Thymus (tissue), 11 donors: ENCODE measurements around the gene KLK15. TPM values are rescaled to one million over a fixed set of nuclear protein-coding genes. Genes with fewer than 3 reads are reported as not detected.

Source experiments
- DNase-seq, 9 donors: peaks; one replicate each; pipeline ENCODE4 v3.0.0-alpha.2; 2013; ENCODE audit warnings: low spot score in 9 of 9, low read depth in 6 of 9, missing footprints in 1 of 9
- H3K27ac ChIP-seq, 2 donors: one replicate each; pipeline ENCODE4 v1.5.1; 2013; ENCODE audit warnings: control low read depth in 1 of 2, low read depth in 1 of 2, low read length in 1 of 2, mild to moderate bottlenecking in 1 of 2, moderate library complexity in 1 of 2
- H3K27me3 ChIP-seq, 2 donors: one replicate each; pipeline ENCODE4 v1.5.1; 2013; ENCODE audit warnings: low read length in 1 of 2; ENCODE audit not compliant: control insufficient read depth in 2 of 2, insufficient read depth in 1 of 2
- H3K36me3 ChIP-seq, 2 donors: one replicate each; pipeline ENCODE4 v1.5.1; 2013; ENCODE audit warnings: low read length in 1 of 2, mild to moderate bottlenecking in 1 of 2, moderate library complexity in 1 of 2; ENCODE audit not compliant: control insufficient read depth in 2 of 2, insufficient read depth in 2 of 2
- H3K4me1 ChIP-seq, 2 donors: one replicate each; pipeline ENCODE4 v1.5.1; 2013; ENCODE audit warnings: low read length in 2 of 2; ENCODE audit not compliant: control insufficient read depth in 2 of 2, insufficient read depth in 2 of 2
- H3K4me3 ChIP-seq, 2 donors: one replicate each; pipeline ENCODE4 v1.5.1; 2013; ENCODE audit warnings: low read length in 2 of 2, control low read depth in 1 of 2, mild to moderate bottlenecking in 1 of 2
- H3K9me3 ChIP-seq, 2 donors: one replicate each; pipeline ENCODE4 v1.5.1; 2013; ENCODE audit warnings: low read length in 1 of 2, mild to moderate bottlenecking in 1 of 2; ENCODE audit not compliant: control insufficient read depth in 2 of 2, insufficient read depth in 1 of 2
- WGBS: extraction: QIAGEN DNeasy Blood & Tissue Kit; methylation state at CpG from one replicate; pipeline ENCODE4 v1.1.7; 2013; 5-methylcytosine and 5-hydroxymethylcytosine counted together
- polyA plus RNA-seq: library from polyadenylated mRNA; stranded (reverse); fragments of 200-250 nt; gene quantifications from one replicate; pipeline ENCODE4 v1.2.3, GENCODE V29; 2013
- total RNA-seq: library from RNA; stranded (reverse); fragments of 120-200 nt; gene quantifications from one replicate; pipeline ENCODE4 v1.2.4, GENCODE V29; 2013
- donor health status: healthy.

The KLK15 gene
- total and polyA plus RNA-seq, 2 donors = 0.11 TPM; not detected in 1

DNA sequence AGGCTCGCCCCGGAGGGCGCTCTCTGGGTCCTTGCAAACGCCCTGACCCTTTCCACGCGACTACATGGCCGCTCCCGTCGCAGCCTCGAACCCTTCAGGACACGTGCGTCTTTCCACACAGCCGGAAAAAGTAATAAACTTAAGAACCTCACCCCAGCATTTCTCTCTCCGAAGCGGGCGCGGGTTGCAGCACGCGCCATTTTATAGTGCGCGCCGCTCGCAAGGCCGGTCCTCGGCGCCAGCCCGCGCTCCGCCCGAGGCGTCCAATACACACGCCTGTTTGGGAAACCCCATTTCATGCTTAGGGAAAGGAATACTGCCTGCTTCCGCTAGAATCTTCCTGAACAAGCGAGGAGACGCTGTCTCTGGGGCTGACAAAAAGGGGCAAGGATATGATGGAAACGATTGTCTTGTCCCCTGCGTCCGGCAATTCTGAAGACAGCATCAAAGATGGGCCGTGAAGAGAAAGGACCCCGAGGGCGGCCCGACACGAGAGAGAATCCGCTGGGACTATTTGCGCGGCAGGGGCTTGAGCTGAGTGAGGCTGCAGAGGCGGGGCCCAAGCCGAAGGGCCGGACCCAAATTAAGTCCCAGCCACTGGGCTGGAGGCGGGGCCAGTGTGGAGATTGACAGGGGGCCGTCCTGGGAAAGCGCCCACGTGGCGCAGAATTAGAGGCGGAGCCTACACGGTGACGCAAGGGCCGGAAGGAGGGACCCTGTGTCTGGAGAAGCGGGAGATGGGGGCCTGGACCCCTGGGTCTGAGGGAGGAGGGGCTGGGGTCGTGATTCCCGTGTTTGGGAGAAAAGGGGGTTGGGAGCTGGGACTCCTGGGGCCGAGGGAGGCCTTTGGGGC, 28.7 kb downstream of the KLK15 start:
- H3K27me3 ChIP-seq = no peaks in the 10 kb centered on the region
- H3K36me3 ChIP-seq = peaks cover 13 to 20% of the 10 kb centered on the region in 2 donors
- H3K27ac ChIP-seq = peak overlapping the region; percentile 99
- peak overlapping the region; percentile 81 to 94 for H3K4me3 ChIP-seq
- peaks cover 14% of the 10 kb centered on the region in 2 donors for H3K4me1 ChIP-seq
- WGBS = under 1% methylated on average over 62 of the region's 62 CpGs
- DNase-seq = peak; percentile 92 to 99 (median 96)
- no peaks in the 10 kb centered on the region for H3K9me3 ChIP-seq

DNA sequence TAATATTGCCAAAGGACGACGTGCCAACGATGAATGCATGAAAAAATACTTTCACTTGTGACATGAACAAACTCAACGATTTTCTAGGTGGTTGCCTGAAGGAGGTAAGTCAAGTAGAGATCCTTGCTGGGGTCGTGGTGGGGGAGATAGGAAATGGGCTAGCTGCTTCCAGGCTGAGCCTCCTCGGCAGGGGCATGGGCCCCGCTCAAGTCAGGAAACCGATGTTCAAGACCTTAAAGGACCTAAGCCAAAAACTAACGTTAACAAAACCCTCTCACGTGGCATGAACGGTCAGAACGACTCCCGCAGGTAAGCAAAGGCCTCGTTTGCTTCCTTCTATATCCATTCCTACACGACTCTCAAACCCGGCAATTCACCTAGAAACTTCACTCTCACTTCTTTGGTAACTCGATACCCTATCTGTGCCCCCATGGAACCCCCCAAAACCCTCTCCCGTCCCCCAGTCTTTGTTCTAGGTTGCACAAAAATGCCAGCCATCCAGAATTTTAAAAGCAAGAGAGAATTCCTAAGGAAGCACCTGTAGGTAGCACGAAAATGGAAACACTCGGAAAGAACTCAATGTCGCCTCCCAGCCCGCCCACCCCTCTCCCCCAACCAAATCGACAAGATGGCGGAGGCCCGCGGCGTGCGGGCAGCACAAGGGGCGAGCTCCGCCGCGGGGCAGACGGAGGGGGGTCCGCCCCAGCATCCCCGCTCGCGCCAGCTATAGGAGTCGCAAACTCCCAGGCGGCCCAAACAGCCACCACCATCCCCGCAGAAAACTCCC, 29.5 kb downstream of the KLK15 start:
- Histone ChIP-seq H3K4me1 (peaks cover 14% of the 10 kb centered on the region in 2 donors), H3K27me3 (no peaks in the 10 kb centered on the region), H3K27ac (peak overlapping the region; percentile 99), H3K4me3 (peak overlapping the region; percentile 81 to 94), H3K36me3 (peaks cover 21 to 28% of the 10 kb centered on the region in 2 donors), H3K9me3 (no peaks in the 10 kb centered on the region)
- peak in 2 of 9 donors; percentile 20 to 28 for DNase-seq
- under 1% methylated on average over 40 of the region's 40 CpGs for WGBS

DNA sequence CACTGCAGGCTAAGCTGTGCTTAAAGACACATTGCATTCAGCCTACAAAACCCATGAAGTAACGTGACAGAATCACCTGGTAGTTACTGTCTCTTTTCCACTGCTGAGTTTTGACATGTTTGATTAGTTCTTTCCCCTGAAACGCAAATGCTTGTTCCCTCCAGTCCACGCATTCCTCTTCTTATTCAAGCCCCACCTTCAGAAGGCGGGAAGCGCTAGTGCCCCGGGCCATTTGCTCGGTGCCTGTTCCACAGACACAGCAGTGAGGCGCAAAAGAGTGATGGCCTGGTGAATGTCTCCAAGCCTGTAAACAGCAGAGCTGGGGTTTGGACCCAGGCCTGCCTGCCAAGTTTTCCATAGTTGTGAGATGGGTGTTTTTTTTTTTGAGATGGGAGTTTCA, 32.3 kb downstream of the KLK15 start:
- Histone ChIP-seq H3K4me1 (peaks cover 14% of the 10 kb centered on the region in 2 donors), H3K36me3 (peaks cover 45 to 52% of the 10 kb centered on the region in 2 donors), H3K4me3 (no peak overlapping the region), H3K9me3 (no peaks in the 10 kb centered on the region), H3K27me3 (no peaks in the 10 kb centered on the region), H3K27ac (no peak overlapping the region)
- WGBS = 96% methylated on average over 8 of the region's 8 CpGs
- no peak for DNase-seq

DNA sequence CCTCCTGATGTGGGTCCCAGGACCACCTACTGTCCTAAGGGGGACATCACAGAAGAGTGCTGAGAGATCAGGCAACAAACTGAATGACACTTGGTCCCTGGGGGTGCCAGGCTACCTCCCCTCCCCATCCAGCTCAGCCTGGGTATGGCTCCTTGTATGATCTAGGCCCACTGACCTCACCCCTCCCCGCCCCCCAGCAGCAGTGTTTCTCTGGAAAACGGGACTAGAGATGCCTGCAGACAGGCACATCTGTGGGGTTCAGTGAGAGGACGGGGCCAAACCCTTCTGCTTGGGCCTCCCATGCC, 33.9 kb downstream of the KLK15 start:
- WGBS = 96% methylated on average over 3 of the region's 3 CpGs
- Histone ChIP-seq H3K4me1 (peaks cover 14 to 17% of the 10 kb centered on the region in 2 donors), H3K27me3 (no peaks in the 10 kb centered on the region), H3K36me3 (peaks cover 51 to 54% of the 10 kb centered on the region in 2 donors), H3K27ac (peak overlapping the region in 1 of 2 donors; percentile 11), H3K4me3 (no peak overlapping the region), H3K9me3 (no peaks in the 10 kb centered on the region)
- DNase-seq = no peak

DNA sequence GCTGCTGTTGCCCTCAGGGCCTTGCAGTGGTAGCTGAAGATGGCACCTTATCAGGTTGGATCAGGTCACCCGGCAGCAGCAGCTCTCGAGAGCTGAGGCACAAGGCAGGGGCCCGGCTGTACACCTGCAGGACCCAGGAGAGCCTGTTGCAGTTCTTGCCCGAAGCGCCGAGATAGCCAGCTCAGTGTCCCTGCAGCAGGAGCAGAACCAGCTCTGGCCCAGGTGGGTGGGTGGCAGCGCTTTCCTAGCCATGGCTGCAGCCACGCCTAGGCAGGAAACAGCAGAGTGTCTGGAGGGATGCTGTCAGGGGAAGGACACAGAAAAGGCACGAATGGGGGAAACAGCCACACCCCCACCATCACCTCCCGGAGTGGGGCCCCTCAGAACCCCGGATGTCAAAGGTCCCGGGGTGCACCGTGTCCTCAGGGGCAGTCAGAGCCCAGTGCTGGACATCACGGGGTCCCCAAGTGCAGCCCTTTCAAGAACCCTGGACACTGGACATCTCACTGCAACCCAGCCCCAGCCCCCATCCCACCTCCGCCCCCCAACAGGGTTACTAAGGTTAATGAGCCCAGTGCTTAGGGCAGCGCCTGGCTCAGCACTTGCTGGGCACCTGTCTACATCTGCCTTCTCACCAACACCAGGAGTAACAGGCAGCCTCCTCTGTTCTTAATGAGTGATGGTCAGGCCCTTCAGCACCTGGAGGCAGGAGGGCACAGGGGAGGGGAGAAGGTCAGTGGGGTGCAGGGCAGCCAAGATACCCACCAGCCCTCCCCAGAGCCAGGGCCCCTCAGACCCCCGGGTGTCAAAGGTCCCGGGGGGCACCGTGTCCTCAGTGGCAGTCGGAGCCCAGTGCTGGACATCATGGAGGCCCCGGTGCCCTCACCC, 34.5 kb downstream of the KLK15 start:
- Histone ChIP-seq H3K27me3 (peaks cover 0 to 2% of the 10 kb centered on the region in 2 donors), H3K4me3 (no peak overlapping the region), H3K27ac (peak overlapping the region in 1 of 2 donors; percentile 11), H3K9me3 (no peaks in the 10 kb centered on the region), H3K36me3 (peaks cover 51 to 54% of the 10 kb centered on the region in 2 donors), H3K4me1 (peaks cover 14 to 20% of the 10 kb centered on the region in 2 donors)
- DNase-seq = no peak
- WGBS = 96% methylated on average over 21 of the region's 21 CpGs

DNA sequence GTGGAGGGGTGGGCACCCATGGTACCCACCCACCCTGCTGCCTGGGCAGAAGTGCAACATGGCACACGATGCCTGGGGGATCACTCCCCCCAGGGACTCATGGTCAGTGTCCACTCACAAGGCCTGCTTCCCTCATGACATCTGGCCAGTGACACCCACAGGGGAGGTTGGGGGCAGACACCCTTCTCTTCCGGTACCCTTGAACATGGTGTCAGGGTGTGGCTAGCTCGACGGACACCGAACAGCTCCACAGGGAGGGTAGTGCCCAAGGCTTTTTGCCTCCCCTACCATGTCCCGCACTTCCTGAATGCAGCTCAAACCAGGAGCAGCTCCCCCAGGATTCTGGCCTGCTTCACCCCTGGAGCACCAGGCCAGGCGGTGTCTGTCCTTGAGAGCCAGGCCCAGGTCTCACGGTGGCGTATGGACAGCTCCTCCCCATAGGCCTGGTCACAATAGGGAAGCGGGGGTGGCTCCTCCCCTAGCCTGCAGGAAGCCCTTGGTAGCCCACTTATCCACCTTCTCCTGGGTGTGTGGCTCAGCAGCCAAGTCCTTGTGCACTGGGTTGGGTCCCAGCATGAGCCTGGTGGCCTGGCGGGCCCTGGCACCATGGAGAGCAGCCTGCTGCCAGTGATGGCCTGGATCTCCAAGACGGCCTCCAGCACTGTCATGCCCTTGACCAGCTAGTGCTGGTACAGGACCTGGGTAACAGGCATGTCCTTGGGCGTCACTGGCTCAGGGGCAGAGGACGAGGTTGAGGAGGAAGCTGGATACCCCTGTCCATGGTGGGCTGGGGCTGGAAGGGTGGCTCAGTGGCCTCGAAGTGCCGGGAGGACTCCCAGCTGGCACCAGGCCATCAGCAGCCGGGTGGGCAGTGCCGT, 35.4 kb downstream of the KLK15 start:
- no peak for DNase-seq
- Histone ChIP-seq H3K27me3 (peaks cover 0 to 7% of the 10 kb centered on the region in 2 donors), H3K27ac (no peak overlapping the region), H3K36me3 (peaks cover 51 to 54% of the 10 kb centered on the region in 2 donors), H3K4me3 (no peak overlapping the region), H3K9me3 (no peaks in the 10 kb centered on the region), H3K4me1 (peaks cover 7 to 16% of the 10 kb centered on the region in 2 donors)
- WGBS = 98% methylated on average over 18 of the region's 18 CpGs

DNA sequence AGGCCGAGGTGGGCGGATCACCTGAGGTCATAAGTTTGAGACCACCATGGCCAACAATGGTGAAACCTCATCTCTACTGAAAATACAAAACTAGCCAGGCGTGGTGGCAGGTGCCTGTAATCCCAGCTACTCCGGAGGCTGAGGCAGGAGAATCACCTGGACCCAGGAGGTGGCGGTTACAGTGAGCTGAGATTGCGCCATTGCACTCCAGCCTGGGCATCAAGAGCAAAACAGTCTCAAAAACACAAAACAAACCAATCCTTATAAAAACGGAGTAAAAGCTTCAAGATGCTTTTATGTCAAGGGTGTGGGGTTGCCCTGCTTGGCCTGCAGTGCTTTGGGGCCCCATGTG, 36.0 kb downstream of the KLK15 start:
- H3K4me1 ChIP-seq = peaks cover 3 to 10% of the 10 kb centered on the region in 2 donors
- H3K36me3 ChIP-seq = peaks cover 51 to 54% of the 10 kb centered on the region in 2 donors
- no peaks in the 10 kb centered on the region for H3K9me3 ChIP-seq
- 96% methylated on average over 7 of the region's 7 CpGs for WGBS
- DNase-seq = no peak
- H3K27me3 ChIP-seq = peaks cover 0 to 7% of the 10 kb centered on the region in 2 donors
- no peak overlapping the region for H3K4me3 ChIP-seq
- no peak overlapping the region for H3K27ac ChIP-seq
